ENCODE data around the gene ARHGDIB.

GRCh38 chr12:14923944-14924343, 37.5 kb downstream of the ARHGDIB start:
- TF ChIP-seq EZH2 (IDR thresholded peaks at IDR 0.05) = no peak
- TF ChIP-seq CTCF (IDR thresholded peaks at IDR 0.05) = no peak

Measured in neural progenitor cell (in vitro differentiated cells).